HepG2 (cell line): ENCODE data around the gene ABHD12.
"Not testable (repeated sequence)": the region's sequence is repeated elsewhere in the genome, so short reads cannot be mapped to it uniquely, and the experiment has no call there.

Source experiments
- CREB1 ChIP-seq, 2 experiments: fragments of 450-650 bp in 1 of 2; IDR thresholded peaks; 2 replicates each; pipeline ENCODE4 v1.6.1; 2016 to 2017; ENCODE audit warnings: control low read depth in 1 of 2, mild to moderate bottlenecking in 1 of 2, missing compliant biosample characterization in 1 of 2, missing genetic modification characterization in 1 of 2
- TAF1 ChIP-seq: sonication (generic); formaldehyde crosslinking; IDR thresholded peaks from 2 replicates; pipeline ENCODE4 v1.4.0; 2020; ENCODE audit warnings: missing genetic modification reagents
- ZNF572 ChIP-seq: sonication (generic); formaldehyde crosslinking; IDR thresholded peaks from 2 replicates; pipeline ENCODE4 v1.5.1; 2020; ENCODE audit warnings: mild to moderate bottlenecking, missing genetic modification reagents
- TF ChIP-seq, protein P1 (sequence below): sonication (generic); formaldehyde crosslinking; IDR thresholded peaks from 2 replicates; pipeline ENCODE4 v1.5.0; 2020; ENCODE audit warnings: mild to moderate bottlenecking, missing genetic modification reagents, moderate library complexity
- TF ChIP-seq, protein P2 (sequence below): sonication (generic); formaldehyde crosslinking; conservative IDR thresholded peaks from 2 replicates; pipeline ENCODE4 v1.8.0; 2022; ENCODE audit warnings: missing genetic modification reagents

DNA sequence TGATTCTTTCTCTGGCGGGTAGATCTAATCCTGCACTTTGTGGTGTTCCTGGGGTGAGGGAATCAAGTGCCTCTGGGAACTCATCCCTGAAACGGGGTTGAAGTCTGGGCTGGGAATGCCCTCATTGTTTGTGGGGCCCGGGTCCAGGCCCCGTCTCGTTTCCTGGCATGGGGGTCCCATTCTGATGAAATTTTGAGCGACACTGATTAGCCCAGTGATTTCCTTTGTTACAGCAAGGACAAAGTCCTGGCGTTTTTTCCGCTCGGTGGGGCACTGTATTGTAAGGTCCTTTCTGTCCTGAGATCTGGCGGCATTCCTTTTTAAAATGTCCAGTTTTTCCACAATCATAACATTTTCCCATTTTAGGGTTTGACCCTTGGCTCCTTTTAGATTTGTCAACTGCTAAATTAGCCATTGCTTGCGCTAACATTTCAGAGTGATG lies 9.7 kb upstream of the ABHD12 start:
- TF ChIP-seq, protein P1, sequence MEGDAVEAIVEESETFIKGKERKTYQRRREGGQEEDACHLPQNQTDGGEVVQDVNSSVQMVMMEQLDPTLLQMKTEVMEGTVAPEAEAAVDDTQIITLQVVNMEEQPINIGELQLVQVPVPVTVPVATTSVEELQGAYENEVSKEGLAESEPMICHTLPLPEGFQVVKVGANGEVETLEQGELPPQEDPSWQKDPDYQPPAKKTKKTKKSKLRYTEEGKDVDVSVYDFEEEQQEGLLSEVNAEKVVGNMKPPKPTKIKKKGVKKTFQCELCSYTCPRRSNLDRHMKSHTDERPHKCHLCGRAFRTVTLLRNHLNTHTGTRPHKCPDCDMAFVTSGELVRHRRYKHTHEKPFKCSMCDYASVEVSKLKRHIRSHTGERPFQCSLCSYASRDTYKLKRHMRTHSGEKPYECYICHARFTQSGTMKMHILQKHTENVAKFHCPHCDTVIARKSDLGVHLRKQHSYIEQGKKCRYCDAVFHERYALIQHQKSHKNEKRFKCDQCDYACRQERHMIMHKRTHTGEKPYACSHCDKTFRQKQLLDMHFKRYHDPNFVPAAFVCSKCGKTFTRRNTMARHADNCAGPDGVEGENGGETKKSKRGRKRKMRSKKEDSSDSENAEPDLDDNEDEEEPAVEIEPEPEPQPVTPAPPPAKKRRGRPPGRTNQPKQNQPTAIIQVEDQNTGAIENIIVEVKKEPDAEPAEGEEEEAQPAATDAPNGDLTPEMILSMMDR (CRISPR knock-in tag) = not testable (repeated sequence)
- not testable (repeated sequence) for TF ChIP-seq TAF1 (CRISPR knock-in tag); CREB1 (IDR thresholded peaks at IDR 0.05); CREB1 (CRISPR knock-in tag; IDR thresholded peaks at IDR 0.05)
- TF ChIP-seq, protein P2, sequence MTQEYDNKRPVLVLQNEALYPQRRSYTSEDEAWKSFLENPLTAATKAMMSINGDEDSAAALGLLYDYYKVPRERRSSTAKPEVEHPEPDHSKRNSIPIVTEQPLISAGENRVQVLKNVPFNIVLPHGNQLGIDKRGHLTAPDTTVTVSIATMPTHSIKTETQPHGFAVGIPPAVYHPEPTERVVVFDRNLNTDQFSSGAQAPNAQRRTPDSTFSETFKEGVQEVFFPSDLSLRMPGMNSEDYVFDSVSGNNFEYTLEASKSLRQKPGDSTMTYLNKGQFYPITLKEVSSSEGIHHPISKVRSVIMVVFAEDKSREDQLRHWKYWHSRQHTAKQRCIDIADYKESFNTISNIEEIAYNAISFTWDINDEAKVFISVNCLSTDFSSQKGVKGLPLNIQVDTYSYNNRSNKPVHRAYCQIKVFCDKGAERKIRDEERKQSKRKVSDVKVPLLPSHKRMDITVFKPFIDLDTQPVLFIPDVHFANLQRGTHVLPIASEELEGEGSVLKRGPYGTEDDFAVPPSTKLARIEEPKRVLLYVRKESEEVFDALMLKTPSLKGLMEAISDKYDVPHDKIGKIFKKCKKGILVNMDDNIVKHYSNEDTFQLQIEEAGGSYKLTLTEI = not testable (repeated sequence)
- TF ChIP-seq ZNF572 (CRISPR knock-in tag) = 0 out of 2 replicates have a peak, but pooled peaks have one; percentile 31
